GM23338 (cell line): ENCODE data around the gene PTPRN2. TPM values are rescaled to one million over a fixed set of nuclear protein-coding genes. Genes with fewer than 3 reads are reported as not detected.

Experiments
- ATAC-seq: fragments of 200-7000 bp; cut with Tn5 transposase; 3 replicates; pipeline ENCODE4 v1.9.1; 2020
- DNase-seq: peaks from one replicate; pipeline ENCODE4 v3.0.0-alpha.2; 2015; ENCODE audit warnings: low spot score
- H2AFZ ChIP-seq: fragments of 200-600 bp; sonication (generic); 2 replicates; pipeline ENCODE4 v1.8.0; 2016; ENCODE audit warnings: antibody characterized with exemption, mild to moderate bottlenecking, moderate library complexity
- H3F3A ChIP-seq: fragments of 200-600 bp; sonication (generic); replicated peaks from 2 replicates; pipeline ENCODE4 v1.8.0; 2017; ENCODE audit warnings: antibody characterized with exemption, mixed run types, low read depth
- H3K27ac ChIP-seq: fragments of 200-600 bp; sonication (generic); 2 replicates; pipeline ENCODE4 v1.6.1; 2016; ENCODE audit warnings: low read depth
- H3K27me3 ChIP-seq: fragments of 200-600 bp; sonication (generic); 2 replicates; pipeline ENCODE4 v1.8.0; 2016; ENCODE audit warnings: mild to moderate bottlenecking, mixed run types, moderate library complexity; ENCODE audit not compliant: insufficient read depth
- H3K36me3 ChIP-seq: fragments of 200-600 bp; sonication (generic); 2 replicates; pipeline ENCODE4 v1.8.0; 2016; ENCODE audit warnings: mild to moderate bottlenecking; ENCODE audit not compliant: insufficient read depth
- H3K4me1 ChIP-seq: fragments of 200-600 bp; sonication (generic); 2 replicates; pipeline ENCODE4 v1.8.0; 2016; ENCODE audit warnings: mild to moderate bottlenecking, moderate library complexity; ENCODE audit not compliant: insufficient read depth
- H3K4me2 ChIP-seq: fragments of 200-600 bp; sonication (generic); 2 replicates; pipeline ENCODE4 v1.7.1; 2017; ENCODE audit warnings: mixed run types
- H3K4me3 ChIP-seq: fragments of 200-600 bp; sonication (generic); 2 replicates; pipeline ENCODE4 v1.6.1; 2016; ENCODE audit warnings: mixed run types
- H3K79me2 ChIP-seq: fragments of 200-600 bp; sonication (generic); replicated peaks from 2 replicates; pipeline ENCODE4 v1.8.0; 2017; ENCODE audit warnings: mild to moderate bottlenecking; ENCODE audit not compliant: insufficient read depth
- H3K9me2 ChIP-seq: fragments of 200-600 bp; sonication (generic); 2 replicates; pipeline ENCODE4 v1.8.0; 2017; ENCODE audit not compliant: insufficient read depth
- H4K20me1 ChIP-seq: fragments of 200-600 bp; sonication (generic); replicated peaks from 2 replicates; pipeline ENCODE4 v1.8.0; 2017; ENCODE audit warnings: mild to moderate bottlenecking; ENCODE audit not compliant: insufficient read depth
- H3K27ac Mint-ChIP-seq: 2 replicates; pipeline ENCODE4 v1.8.0; 2020; ENCODE audit warnings: inconsistent platforms, mild to moderate bottlenecking, moderate library complexity, mixed read lengths
- H3K27me3 Mint-ChIP-seq: 3 replicates; pipeline ENCODE4 v1.8.0; 2022; ENCODE audit warnings: low read depth, mild to moderate bottlenecking, moderate library complexity, mixed read lengths, inconsistent platforms; ENCODE audit not compliant: insufficient read depth, poor library complexity
- H3K36me3 Mint-ChIP-seq: 3 replicates; pipeline ENCODE4 v1.8.0; 2021; ENCODE audit warnings: low read depth, mild to moderate bottlenecking, inconsistent platforms, moderate library complexity, mixed read lengths
- H3K4me1 Mint-ChIP-seq: 3 replicates; pipeline ENCODE4 v1.8.0; 2020; ENCODE audit warnings: mild to moderate bottlenecking, inconsistent platforms, mixed read lengths
- H3K4me3 Mint-ChIP-seq: 3 replicates; pipeline ENCODE4 v1.8.0; 2021; ENCODE audit warnings: moderate library complexity, mild to moderate bottlenecking, inconsistent platforms, mixed read lengths
- H3K9me3 Mint-ChIP-seq: 3 replicates; pipeline ENCODE4 v1.8.0; 2020; ENCODE audit warnings: moderate library complexity, mild to moderate bottlenecking, inconsistent platforms, mixed read lengths
- EZH2phosphoT487 ChIP-seq: fragments of 200-600 bp; sonication (generic); IDR thresholded peaks from one replicate; pipeline ENCODE4 v1.8.1; 2018; ENCODE audit warnings: antibody characterized with exemption; ENCODE audit not compliant: unreplicated experiment
- JUNB ChIP-seq: IDR thresholded peaks from one replicate; pipeline ENCODE4 v1.6.1; 2016; ENCODE audit warnings: antibody characterized with exemption; ENCODE audit not compliant: unreplicated experiment
- STAT1 ChIP-seq: IDR thresholded peaks from one replicate; pipeline ENCODE4 v1.6.1; 2016; ENCODE audit warnings: antibody characterized with exemption; ENCODE audit not compliant: unreplicated experiment
- polyA plus RNA-seq: library from polyadenylated mRNA; unstranded; fragments of >200 nt; fragmentation: Nextera tagmentation; extraction: Ambion mirVana; gene quantifications from 2 replicates; pipeline ENCODE4 v1.2.1, GENCODE V29; 2016
- total RNA-seq: library from RNA; depleted of rRNA; stranded (reverse); fragments of >200 nt; shearing (Covaris generic); gene quantifications from 2 replicates; pipeline ENCODE4 v1.2.3, GENCODE V29; 2014
- TF ChIP-seq, protein P1 (sequence below): fragments of 250-450 bp; sonication (Bioruptor Pico); IDR thresholded peaks from 2 replicates; pipeline ENCODE4 v1.5.0; 2020; ENCODE audit warnings: mild to moderate bottlenecking, moderate library complexity
- TF ChIP-seq, protein P2 (sequence below), 2 experiments: fragments of 200-600 bp in 1 of 2; sonication (generic) in 1 of 2; conservative IDR thresholded peaks; 2 replicates each; pipeline versions ENCODE4 v1.5.1 to v1.6.1; 2016 to 2017; ENCODE audit warnings: antibody characterized with exemption in 2 of 2, low read depth in 2 of 2, mild to moderate bottlenecking in 2 of 2, moderate library complexity in 1 of 2
- TF ChIP-seq, protein P3 (sequence below): IDR thresholded peaks from 2 replicates; pipeline ENCODE4 v1.6.1; 2016; ENCODE audit warnings: antibody characterized with exemption

The PTPRN2 gene
- total and polyA plus RNA-seq, 2 experiments from 2014 or later = 0.87 to 4.0 TPM

DNA sequence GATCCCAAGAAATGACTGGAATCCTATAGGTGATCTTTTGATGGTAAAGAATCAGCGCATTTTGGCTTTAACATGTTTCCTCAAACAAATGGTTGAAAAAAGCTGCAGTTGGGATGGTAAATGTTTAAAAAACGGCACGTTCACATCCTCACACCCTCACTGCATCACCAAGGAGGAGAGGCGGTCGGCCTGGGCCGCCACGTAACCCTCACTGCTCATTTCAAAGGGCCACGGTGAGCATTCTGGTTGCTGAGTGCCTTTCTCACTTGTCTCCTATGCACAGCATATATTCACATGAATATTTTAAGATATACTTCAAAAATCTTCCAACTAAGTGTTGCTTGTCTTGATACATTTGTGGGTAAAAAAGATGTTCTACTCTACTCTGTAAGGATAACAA, 1017.7 kb downstream of the PTPRN2 start:
- ATAC-seq (no peak), DNase-seq (no peak)
- no peaks in the 10 kb centered on the region for H3K79me2 ChIP-seq
- Mint-ChIP-seq H3K36me3 (peaks cover 52% of the 10 kb centered on the region), H3K9me3 (peaks cover 38% of the 10 kb centered on the region), H3K27ac (no peak overlapping the region), H3K4me3 (no peak overlapping the region), H3K27me3 (no peaks in the 10 kb centered on the region), H3K4me1 (no peaks in the 10 kb centered on the region)
- no peak overlapping the region for H3K4me2 ChIP-seq
- H2AFZ ChIP-seq = no peak overlapping the region
- H3K4me3 ChIP-seq = no peak overlapping the region
- H3K36me3 ChIP-seq = no peaks in the 10 kb centered on the region; the same call in 1 of the 2 replicates
- H3K9me2 ChIP-seq = no peaks in the 10 kb centered on the region
- H3K4me1 ChIP-seq = no peaks in the 10 kb centered on the region
- H3F3A ChIP-seq = no peaks in the 10 kb centered on the region
- H4K20me1 ChIP-seq = no peaks in the 10 kb centered on the region
- H3K27ac ChIP-seq = no peak overlapping the region
- H3K27me3 ChIP-seq = no peaks in the 10 kb centered on the region
- TF ChIP-seq, protein P1, sequence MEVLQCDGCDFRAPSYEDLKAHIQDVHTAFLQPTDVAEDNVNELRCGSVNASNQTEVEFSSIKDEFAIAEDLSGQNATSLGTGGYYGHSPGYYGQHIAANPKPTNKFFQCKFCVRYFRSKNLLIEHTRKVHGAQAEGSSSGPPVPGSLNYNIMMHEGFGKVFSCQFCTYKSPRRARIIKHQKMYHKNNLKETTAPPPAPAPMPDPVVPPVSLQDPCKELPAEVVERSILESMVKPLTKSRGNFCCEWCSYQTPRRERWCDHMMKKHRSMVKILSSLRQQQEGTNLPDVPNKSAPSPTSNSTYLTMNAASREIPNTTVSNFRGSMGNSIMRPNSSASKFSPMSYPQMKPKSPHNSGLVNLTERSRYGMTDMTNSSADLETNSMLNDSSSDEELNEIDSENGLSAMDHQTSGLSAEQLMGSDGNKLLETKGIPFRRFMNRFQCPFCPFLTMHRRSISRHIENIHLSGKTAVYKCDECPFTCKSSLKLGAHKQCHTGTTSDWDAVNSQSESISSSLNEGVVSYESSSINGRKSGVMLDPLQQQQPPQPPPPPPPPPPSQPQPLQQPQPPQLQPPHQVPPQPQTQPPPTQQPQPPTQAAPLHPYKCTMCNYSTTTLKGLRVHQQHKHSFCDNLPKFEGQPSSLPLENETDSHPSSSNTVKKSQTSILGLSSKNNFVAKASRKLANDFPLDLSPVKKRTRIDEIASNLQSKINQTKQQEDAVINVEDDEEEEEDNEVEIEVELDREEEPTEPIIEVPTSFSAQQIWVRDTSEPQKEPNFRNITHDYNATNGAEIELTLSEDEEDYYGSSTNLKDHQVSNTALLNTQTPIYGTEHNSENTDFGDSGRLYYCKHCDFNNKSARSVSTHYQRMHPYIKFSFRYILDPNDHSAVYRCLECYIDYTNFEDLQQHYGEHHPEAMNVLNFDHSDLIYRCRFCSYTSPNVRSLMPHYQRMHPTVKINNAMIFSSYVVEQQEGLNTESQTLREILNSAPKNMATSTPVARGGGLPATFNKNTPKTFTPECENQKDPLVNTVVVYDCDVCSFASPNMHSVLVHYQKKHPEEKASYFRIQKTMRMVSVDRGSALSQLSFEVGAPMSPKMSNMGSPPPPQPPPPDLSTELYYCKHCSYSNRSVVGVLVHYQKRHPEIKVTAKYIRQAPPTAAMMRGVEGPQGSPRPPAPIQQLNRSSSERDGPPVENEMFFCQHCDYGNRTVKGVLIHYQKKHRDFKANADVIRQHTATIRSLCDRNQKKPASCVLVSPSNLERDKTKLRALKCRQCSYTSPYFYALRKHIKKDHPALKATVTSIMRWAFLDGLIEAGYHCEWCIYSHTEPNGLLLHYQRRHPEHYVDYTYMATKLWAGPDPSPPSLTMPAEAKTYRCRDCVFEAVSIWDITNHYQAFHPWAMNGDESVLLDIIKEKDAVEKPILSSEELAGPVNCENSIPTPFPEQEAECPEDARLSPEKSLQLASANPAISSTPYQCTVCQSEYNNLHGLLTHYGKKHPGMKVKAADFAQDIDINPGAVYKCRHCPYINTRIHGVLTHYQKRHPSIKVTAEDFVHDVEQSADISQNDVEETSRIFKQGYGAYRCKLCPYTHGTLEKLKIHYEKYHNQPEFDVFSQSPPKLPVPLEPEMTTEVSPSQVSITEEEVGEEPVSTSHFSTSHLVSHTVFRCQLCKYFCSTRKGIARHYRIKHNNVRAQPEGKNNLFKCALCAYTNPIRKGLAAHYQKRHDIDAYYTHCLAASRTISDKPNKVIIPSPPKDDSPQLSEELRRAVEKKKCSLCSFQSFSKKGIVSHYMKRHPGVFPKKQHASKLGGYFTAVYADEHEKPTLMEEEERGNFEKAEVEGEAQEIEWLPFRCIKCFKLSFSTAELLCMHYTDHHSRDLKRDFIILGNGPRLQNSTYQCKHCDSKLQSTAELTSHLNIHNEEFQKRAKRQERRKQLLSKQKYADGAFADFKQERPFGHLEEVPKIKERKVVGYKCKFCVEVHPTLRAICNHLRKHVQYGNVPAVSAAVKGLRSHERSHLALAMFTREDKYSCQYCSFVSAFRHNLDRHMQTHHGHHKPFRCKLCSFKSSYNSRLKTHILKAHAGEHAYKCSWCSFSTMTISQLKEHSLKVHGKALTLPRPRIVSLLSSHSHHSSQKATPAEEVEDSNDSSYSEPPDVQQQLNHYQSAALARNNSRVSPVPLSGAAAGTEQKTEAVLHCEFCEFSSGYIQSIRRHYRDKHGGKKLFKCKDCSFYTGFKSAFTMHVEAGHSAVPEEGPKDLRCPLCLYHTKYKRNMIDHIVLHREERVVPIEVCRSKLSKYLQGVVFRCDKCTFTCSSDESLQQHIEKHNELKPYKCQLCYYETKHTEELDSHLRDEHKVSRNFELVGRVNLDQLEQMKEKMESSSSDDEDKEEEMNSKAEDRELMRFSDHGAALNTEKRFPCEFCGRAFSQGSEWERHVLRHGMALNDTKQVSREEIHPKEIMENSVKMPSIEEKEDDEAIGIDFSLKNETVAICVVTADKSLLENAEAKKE (CRISPR knock-in tag) = no peak
- TF ChIP-seq EZH2phosphoT487 = no peak
- no peak for TF ChIP-seq JUNB
- TF ChIP-seq STAT1 = no peak
- TF ChIP-seq, protein P2, sequence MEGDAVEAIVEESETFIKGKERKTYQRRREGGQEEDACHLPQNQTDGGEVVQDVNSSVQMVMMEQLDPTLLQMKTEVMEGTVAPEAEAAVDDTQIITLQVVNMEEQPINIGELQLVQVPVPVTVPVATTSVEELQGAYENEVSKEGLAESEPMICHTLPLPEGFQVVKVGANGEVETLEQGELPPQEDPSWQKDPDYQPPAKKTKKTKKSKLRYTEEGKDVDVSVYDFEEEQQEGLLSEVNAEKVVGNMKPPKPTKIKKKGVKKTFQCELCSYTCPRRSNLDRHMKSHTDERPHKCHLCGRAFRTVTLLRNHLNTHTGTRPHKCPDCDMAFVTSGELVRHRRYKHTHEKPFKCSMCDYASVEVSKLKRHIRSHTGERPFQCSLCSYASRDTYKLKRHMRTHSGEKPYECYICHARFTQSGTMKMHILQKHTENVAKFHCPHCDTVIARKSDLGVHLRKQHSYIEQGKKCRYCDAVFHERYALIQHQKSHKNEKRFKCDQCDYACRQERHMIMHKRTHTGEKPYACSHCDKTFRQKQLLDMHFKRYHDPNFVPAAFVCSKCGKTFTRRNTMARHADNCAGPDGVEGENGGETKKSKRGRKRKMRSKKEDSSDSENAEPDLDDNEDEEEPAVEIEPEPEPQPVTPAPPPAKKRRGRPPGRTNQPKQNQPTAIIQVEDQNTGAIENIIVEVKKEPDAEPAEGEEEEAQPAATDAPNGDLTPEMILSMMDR (conservative IDR thresholded peaks at IDR 0.05; ENCODE audit: low read depth in 2 of 2) = no peak
- TF ChIP-seq, protein P3, sequence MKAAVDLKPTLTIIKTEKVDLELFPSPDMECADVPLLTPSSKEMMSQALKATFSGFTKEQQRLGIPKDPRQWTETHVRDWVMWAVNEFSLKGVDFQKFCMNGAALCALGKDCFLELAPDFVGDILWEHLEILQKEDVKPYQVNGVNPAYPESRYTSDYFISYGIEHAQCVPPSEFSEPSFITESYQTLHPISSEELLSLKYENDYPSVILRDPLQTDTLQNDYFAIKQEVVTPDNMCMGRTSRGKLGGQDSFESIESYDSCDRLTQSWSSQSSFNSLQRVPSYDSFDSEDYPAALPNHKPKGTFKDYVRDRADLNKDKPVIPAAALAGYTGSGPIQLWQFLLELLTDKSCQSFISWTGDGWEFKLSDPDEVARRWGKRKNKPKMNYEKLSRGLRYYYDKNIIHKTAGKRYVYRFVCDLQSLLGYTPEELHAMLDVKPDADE = no peak
